ENCODE results near the gene GPN1. TPM values are rescaled to one million over a fixed set of nuclear protein-coding genes. Genes with fewer than 3 reads are reported as not detected.

The GPN1 gene
- total and polyA plus RNA-seq, 2 donors: 25.6 to 28.7 TPM

GRCh38 chr2:27638709-27639108 lies 9.9 kb downstream of the GPN1 start:
- H3K4me1 ChIP-seq (ENCODE audit: insufficient read depth): no peaks in the 10 kb centered on the region
- 75% methylated on average over 3 of the region's 3 CpGs for whole genome bisulfite sequencing
- H3K36me3 ChIP-seq (ENCODE audit: insufficient read depth): peaks cover 16% of the 10 kb centered on the region

GRCh38 chr2:27640722-27641245 lies 11.9 kb downstream of the GPN1 start:
- DNase-seq (ENCODE audit: extremely low spot score): no peak
- 83% methylated on average over 2 of the region's 2 CpGs for WGBS
- no peak overlapping the region for H3K4me3 ChIP-seq (ENCODE audit: low read depth, low read length)
- H3K36me3 ChIP-seq (ENCODE audit: insufficient read depth): peaks cover 10% of the 10 kb centered on the region
- H3K4me1 ChIP-seq (ENCODE audit: insufficient read depth): no peaks in the 10 kb centered on the region
- H3K27ac ChIP-seq (ENCODE audit: low read depth): no peak overlapping the region

More at GRCh38 chr2:27638709-27639108, 9.9 kb downstream of the GPN1 start:
- no peak overlapping the region for H3K27ac ChIP-seq (ENCODE audit: low read depth)
- no peak for DNase-seq (ENCODE audit: extremely low spot score)
- H3K4me3 ChIP-seq (ENCODE audit: low read depth, low read length): no peak overlapping the region

- no peak overlapping the region for H3K4me3 ChIP-seq (ENCODE audit: low read depth, low read length)
- H3K27ac ChIP-seq (ENCODE audit: low read depth): no peak overlapping the region
- H3K36me3 ChIP-seq (ENCODE audit: insufficient read depth): peaks cover 8% of the 10 kb centered on the region
- H3K4me1 ChIP-seq (ENCODE audit: insufficient read depth): no peaks in the 10 kb centered on the region
- no peak for DNase-seq (ENCODE audit: extremely low spot score)
Observed at GRCh38 chr2:27645197-27645596, 16.3 kb downstream of the GPN1 start.

DNA sequence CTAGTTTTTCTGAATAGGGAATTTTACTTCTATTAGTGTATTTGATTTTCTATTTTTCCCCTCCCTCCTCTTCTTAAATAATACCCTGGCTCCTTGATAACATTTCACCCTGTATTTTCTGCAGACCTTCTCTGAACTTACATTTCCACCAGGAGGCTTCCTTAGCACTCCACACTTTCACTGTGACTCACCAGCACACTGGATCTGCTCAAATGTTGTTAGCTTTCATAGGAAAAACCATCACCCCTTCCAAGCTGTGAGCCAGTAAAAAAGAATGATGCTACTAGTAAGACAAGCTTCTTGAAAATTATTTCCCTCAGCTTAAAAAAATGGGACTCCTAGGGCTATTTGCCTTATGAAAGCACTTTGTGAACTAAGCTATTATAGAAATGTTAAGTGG lies 18.4 kb downstream of the GPN1 start:
- Histone ChIP-seq H3K27ac (ENCODE audit: low read depth) (no peak overlapping the region), H3K4me1 (ENCODE audit: insufficient read depth) (no peaks in the 10 kb centered on the region), H3K36me3 (ENCODE audit: insufficient read depth) (peaks cover 17% of the 10 kb centered on the region), H3K4me3 (ENCODE audit: low read depth, low read length) (no peak overlapping the region)
- DNase-seq (ENCODE audit: extremely low spot score): no peak

GRCh38 chr2:27647737-27648136 lies 18.9 kb downstream of the GPN1 start:
- 94% methylated on average over 4 of the region's 4 CpGs for WGBS
- Histone ChIP-seq H3K36me3 (ENCODE audit: insufficient read depth) (peaks cover 17% of the 10 kb centered on the region), H3K4me1 (ENCODE audit: insufficient read depth) (no peaks in the 10 kb centered on the region), H3K27ac (ENCODE audit: low read depth) (no peak overlapping the region), H3K4me3 (ENCODE audit: low read depth, low read length) (no peak overlapping the region)
- no peak for DNase-seq (ENCODE audit: extremely low spot score)

DNA sequence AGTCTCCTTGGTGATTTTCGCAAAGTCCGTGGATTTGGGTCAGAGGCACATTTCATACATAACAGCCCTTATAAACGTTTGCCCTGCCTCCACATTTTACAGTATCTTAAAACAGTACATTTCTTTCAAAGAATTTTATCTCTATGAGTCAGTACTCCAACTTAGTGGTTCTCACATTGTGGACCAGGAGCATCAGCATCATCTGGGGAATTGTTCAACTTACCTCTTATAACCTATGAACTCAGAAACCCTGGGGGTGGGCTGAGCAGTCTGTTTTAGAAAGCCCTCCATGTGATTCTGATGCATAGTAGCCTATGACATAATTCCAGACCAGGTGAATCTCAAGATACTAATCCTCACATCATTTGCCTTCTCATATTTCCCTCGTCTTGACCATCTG lies 22.2 kb downstream of the GPN1 start:
- 72% methylated on average over 4 of the region's 4 CpGs for WGBS
- peaks cover 19% of the 10 kb centered on the region for H3K36me3 ChIP-seq (ENCODE audit: insufficient read depth)

DNA sequence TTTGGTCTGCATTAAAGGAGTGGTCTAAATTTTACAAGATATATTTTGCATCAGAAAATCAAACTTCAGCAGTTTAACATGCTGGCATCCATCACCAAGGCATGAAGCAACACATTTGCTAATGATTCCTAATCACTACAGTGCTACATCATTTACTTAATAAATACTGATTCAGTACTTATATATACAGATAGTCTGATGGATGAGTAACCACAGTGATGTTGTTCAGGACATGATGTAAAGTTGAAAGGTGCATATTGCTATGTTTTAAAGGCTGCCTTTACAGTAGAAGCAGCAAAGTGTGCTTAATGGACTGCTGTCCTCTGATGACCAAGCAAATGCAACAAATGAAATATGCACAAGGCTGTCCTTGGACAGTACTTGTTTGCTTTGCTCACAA lies 23.5 kb downstream of the GPN1 start:
- no peak overlapping the region for H3K27ac ChIP-seq (ENCODE audit: low read depth)
- no peak overlapping the region for H3K4me3 ChIP-seq (ENCODE audit: low read depth, low read length)
- peaks cover 17% of the 10 kb centered on the region for H3K36me3 ChIP-seq (ENCODE audit: insufficient read depth)
- H3K4me1 ChIP-seq (ENCODE audit: insufficient read depth): no peaks in the 10 kb centered on the region
- no peak for DNase-seq (ENCODE audit: extremely low spot score)

More for the DNA sequence above, 22.2 kb downstream of the GPN1 start:
- Histone ChIP-seq H3K27ac (ENCODE audit: low read depth) (no peak overlapping the region), H3K4me1 (ENCODE audit: insufficient read depth) (no peaks in the 10 kb centered on the region), H3K4me3 (ENCODE audit: low read depth, low read length) (no peak overlapping the region)
- no peak for DNase-seq (ENCODE audit: extremely low spot score)

DNA sequence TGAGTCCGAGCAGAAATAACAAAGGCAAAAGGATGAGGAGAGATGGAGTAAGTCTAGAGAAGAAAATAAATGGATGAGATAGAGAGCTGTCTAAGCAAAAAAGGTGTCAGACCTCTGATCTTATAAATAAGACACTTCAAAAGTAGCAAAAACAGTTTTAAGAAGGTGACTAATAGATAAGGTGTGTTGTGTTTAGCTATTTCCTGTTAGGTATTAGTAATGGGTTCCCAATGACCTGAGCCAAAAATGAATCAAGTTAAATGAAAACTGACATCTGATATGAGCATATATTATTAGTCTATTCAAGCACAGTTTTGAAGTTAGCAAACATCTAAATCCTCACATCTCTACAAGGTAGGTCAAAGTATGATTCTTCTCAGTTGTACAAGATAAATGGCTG lies 23.9 kb downstream of the GPN1 start:
- Histone ChIP-seq H3K36me3 (ENCODE audit: insufficient read depth) (peaks cover 17% of the 10 kb centered on the region), H3K4me1 (ENCODE audit: insufficient read depth) (no peaks in the 10 kb centered on the region), H3K4me3 (ENCODE audit: low read depth, low read length) (no peak overlapping the region), H3K27ac (ENCODE audit: low read depth) (no peak overlapping the region)
- no peak for DNase-seq (ENCODE audit: extremely low spot score)
- 95% methylated on average over 1 of the region's 1 CpG for WGBS

DNA sequence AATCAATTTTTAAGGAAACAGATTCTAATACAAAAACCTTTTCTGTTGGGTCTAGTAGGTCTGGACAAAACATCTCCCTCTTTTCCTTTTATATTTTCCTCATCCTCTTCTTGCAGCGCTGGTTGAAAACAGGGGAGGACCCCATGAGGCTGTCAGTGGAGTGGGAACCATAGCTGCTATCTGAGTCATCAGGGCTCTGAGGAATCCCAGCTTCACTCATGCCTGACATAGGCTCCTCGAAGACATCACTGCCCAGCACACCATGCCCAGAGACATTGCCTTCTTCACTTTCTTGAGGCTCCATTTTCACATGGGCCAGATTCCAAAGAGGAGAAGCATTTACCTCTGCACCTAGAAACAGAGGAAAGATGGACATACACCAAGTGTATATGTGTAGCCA lies 24.5 kb downstream of the GPN1 start:
- no peak for DNase-seq (ENCODE audit: extremely low spot score)
- Histone ChIP-seq H3K4me3 (ENCODE audit: low read depth, low read length) (no peak overlapping the region), H3K4me1 (ENCODE audit: insufficient read depth) (no peaks in the 10 kb centered on the region), H3K36me3 (ENCODE audit: insufficient read depth) (peaks cover 16% of the 10 kb centered on the region), H3K27ac (ENCODE audit: low read depth) (no peak overlapping the region)
- WGBS: 92% methylated on average over 2 of the region's 2 CpGs

DNA sequence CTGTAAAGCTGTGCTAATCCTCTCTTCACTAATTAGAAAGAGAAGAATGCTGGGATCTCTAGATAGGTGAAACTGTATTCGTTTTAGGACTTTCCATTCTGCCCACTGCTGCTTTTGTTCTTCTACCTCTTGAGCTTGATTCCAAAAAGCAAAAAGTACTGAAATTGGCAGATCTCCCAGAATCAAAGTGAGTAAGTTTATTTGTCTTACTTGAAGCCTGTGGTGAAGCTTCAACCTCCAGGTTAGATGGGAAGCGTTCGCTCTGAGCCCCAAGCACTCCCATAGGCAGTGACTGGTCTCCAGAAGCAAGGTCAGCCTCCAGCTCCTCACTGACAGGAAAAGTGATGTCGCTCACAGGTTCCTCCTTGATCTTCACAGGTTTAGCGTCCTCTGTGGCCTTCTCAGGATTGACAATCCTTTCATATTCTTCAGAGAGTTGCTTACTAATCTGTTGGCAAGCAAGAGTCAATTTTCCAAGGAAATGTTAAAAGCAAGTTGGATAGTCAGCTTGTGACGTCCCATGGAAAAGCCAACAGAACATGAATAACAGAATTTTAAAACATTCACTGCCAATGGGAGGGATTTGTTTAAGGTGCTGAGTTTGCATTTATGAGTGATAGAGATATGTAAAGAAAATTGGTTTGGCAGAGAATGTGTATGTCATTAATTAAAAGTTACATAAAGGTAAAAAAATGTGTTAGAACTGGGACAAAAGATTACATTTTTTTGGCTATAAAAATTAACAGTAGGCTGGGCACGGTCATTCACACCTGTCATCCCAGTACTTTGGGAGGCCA lies 26.5 kb downstream of the GPN1 start:
- 89% methylated on average over 7 of the region's 7 CpGs for WGBS
- Histone ChIP-seq H3K4me1 (ENCODE audit: insufficient read depth) (no peaks in the 10 kb centered on the region), H3K4me3 (ENCODE audit: low read depth, low read length) (no peak overlapping the region), H3K27ac (ENCODE audit: low read depth) (no peak overlapping the region), H3K36me3 (ENCODE audit: insufficient read depth) (peaks cover 12% of the 10 kb centered on the region)
- DNase-seq (ENCODE audit: extremely low spot score): no peak

DNA sequence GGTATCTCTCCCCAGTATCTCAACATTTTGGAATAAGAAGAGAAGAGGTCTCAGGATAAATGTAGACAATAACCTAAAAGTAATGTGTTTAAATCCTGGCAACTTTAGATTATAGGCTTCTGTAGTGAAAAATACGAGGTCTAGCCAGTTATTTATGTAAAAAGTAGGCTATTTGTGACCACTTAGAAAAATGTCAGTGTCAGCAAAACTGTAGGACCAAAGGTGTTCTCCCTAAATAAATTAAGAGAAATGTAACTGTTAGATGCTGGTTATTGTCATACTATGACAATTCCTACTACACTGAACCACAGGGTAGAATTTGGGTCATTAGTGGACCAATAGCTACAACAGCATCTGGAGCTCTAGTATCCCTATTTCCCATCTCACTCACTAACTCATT lies 32.5 kb downstream of the GPN1 start:
- WGBS: 92% methylated on average over 1 of the region's 1 CpG
- no peak overlapping the region for H3K27ac ChIP-seq (ENCODE audit: low read depth)
- no peaks in the 10 kb centered on the region for H3K4me1 ChIP-seq (ENCODE audit: insufficient read depth)
- no peak overlapping the region for H3K4me3 ChIP-seq (ENCODE audit: low read depth, low read length)
- H3K36me3 ChIP-seq (ENCODE audit: insufficient read depth): peaks cover 2% of the 10 kb centered on the region
- no peak for DNase-seq (ENCODE audit: extremely low spot score)

DNA sequence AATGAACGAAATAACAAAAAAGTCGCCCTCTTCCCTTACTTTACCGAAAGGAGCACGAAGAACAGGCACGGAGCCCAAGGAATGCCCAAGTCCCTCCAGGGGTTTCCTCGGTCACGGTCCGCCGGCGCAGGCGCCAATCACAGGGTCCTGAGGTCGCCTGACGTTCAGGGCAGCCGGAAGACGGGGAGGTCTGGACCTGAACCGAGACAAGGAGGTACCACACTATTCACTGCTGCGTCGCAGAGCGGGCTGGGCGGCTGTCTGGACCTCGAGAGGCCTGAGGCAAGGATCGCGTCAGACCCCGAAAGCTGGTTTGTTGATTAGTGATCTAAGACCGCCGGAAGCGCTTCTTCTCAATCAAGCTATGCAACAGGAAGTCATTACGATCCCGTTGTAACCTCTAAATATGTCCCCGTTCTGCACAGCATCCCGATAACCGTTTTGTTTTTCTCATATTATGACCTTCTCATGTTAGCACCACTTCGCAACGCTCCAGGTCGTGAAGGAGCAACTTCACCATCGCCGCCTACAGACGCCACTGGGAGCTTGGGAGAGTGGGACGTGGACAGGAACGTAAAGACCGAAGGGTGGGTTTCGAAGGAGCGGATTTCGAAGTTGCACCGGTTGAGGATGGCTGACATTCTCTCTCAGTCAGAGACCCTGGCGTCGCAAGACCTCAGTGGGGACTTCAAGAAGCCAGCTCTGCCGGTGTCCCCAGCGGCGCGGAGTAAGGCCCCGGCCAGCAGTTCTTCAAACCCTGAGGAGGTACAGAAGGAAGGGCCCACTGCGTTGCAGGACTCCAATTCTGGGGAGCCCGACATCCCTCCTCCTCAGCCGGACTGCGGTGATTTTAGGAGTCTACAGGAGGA lies 34.7 kb downstream of the GPN1 start, which contains the start of the genes SLC4A1AP and SUPT7L:
TSS of gene SLC4A1AP (plus strand) at position 605 of the 869 bp plus-strand sequence. CDS start at position 631, 26 bp downstream.
TSS of gene SUPT7L (minus strand) at position 330 of the 869 bp plus-strand sequence. CDS start 1,422 bp downstream, outside the sequence.
- WGBS: under 1% methylated on average over 56 of the region's 56 CpGs
- peaks cover 2% of the 10 kb centered on the region for H3K36me3 ChIP-seq (ENCODE audit: insufficient read depth)
- DNase-seq (ENCODE audit: extremely low spot score): peak; percentile 72
- H3K27ac ChIP-seq (ENCODE audit: low read depth): peak within 1 kb of the TSS; percentile 92
- no peaks in the 10 kb centered on the region for H3K4me1 ChIP-seq (ENCODE audit: insufficient read depth)
- H3K4me3 ChIP-seq (ENCODE audit: low read depth, low read length): peak within 1 kb of the TSS; percentile 69

GRCh38 chr2:27664154-27664574 lies 35.3 kb downstream of the GPN1 start:
- no peaks in the 10 kb centered on the region for H3K4me1 ChIP-seq (ENCODE audit: insufficient read depth)
- no peak for DNase-seq (ENCODE audit: extremely low spot score)
- H3K27ac ChIP-seq (ENCODE audit: low read depth): peak overlapping the region; percentile 54

More at GRCh38 chr2:27664154-27664574, 35.3 kb downstream of the GPN1 start:
- Histone ChIP-seq H3K36me3 (ENCODE audit: insufficient read depth) (peaks cover 2% of the 10 kb centered on the region), H3K4me3 (ENCODE audit: low read depth, low read length) (peak overlapping the region; percentile 69)
- 3% methylated on average over 28 of the region's 28 CpGs for WGBS
